ENCODE data around the gene SORBS1. TPM values are rescaled to one million over a fixed set of nuclear protein-coding genes. Genes with fewer than 3 reads are reported as not detected.

SORBS1 gene
- total and polyA plus RNA-seq, 4 donors, result 33.2 to 71.3 (median 44.1) TPM

GRCh38 chr10:95565336-95565735, 4.2 kb upstream of the SORBS1 start:
- no peak overlapping the region for H3K9ac ChIP-seq (ENCODE audit: low read depth in 1 of 2, low read length in 2 of 2)
- no peaks in the 10 kb centered on the region for H3K27me3 ChIP-seq (ENCODE audit: control insufficient read depth in 4 of 4, insufficient read depth in 4 of 4, low read length in 3 of 4)
- H3K36me3 ChIP-seq (ENCODE audit: control insufficient read depth in 4 of 4, insufficient read depth in 3 of 4, low read depth in 1 of 4, low read length in 3 of 4), result no peaks in the 10 kb centered on the region
- no peak overlapping the region for H3K4me3 ChIP-seq (ENCODE audit: low read depth in 1 of 3, low read length in 3 of 3)
- peaks cover 0 to 8% (median 3%) of the 10 kb centered on the region in 4 donors for H3K4me1 ChIP-seq (ENCODE audit: control insufficient read depth in 4 of 4, insufficient read depth in 4 of 4, low read length in 3 of 4)
- TF ChIP-seq RXRA (IDR thresholded peaks at IDR 0.05) (peak in 1 of 2 donors; percentile 10), MAX (IDR thresholded peaks at IDR 0.05) (no peak)
- DNase-seq (ENCODE audit: low spot score), result no peak
- H3K9me3 ChIP-seq (ENCODE audit: control insufficient read depth in 4 of 4, low read length in 3 of 4), result no peaks in the 10 kb centered on the region
- peak overlapping the region in 1 of 2 donors; percentile 12 for H3K27ac ChIP-seq (ENCODE audit: low read depth in 1 of 2, low read length in 2 of 2)
- 84% methylated on average over 7 of the region's 7 CpGs for WGBS

GRCh38 chr10:95564291-95564690, 3.1 kb upstream of the SORBS1 start:
- WGBS, result 96% methylated on average over 7 of the region's 7 CpGs
- Histone ChIP-seq H3K4me1 (ENCODE audit: control insufficient read depth in 4 of 4, insufficient read depth in 4 of 4, low read length in 3 of 4) (peaks cover 0 to 16% (median 11%) of the 10 kb centered on the region in 4 donors), H3K27ac (ENCODE audit: low read depth in 1 of 2, low read length in 2 of 2) (no peak overlapping the region)

More at GRCh38 chr10:95564291-95564690, 3.1 kb upstream of the SORBS1 start:
- no peak for DNase-seq (ENCODE audit: low spot score)
- no peaks in the 10 kb centered on the region for H3K36me3 ChIP-seq (ENCODE audit: control insufficient read depth in 4 of 4, insufficient read depth in 3 of 4, low read depth in 1 of 4, low read length in 3 of 4)
- H3K4me3 ChIP-seq (ENCODE audit: low read depth in 1 of 3, low read length in 3 of 3), result no peak overlapping the region
- H3K9me3 ChIP-seq (ENCODE audit: control insufficient read depth in 4 of 4, low read length in 3 of 4), result no peaks in the 10 kb centered on the region
- H3K27me3 ChIP-seq (ENCODE audit: control insufficient read depth in 4 of 4, insufficient read depth in 4 of 4, low read length in 3 of 4), result no peaks in the 10 kb centered on the region
- TF ChIP-seq ATF3 (IDR thresholded peaks at IDR 0.05) (no peak), TAF1 (conservative IDR thresholded peaks at IDR 0.05) (no peak), RXRA (IDR thresholded peaks at IDR 0.05) (no peak), MAX (IDR thresholded peaks at IDR 0.05) (no peak), FOXA2 (IDR thresholded peaks at IDR 0.05) (no peak), HNF4G (IDR thresholded peaks at IDR 0.05) (no peak), FOXA1 (IDR thresholded peaks at IDR 0.05) (no peak), REST (IDR thresholded peaks at IDR 0.05) (no peak), YY1 (IDR thresholded peaks at IDR 0.05) (no peak), ZBTB33 (IDR thresholded peaks at IDR 0.05) (no peak), JUND (IDR thresholded peaks at IDR 0.05) (no peak), SP1 (IDR thresholded peaks at IDR 0.05) (no peak), HNF4A (conservative IDR thresholded peaks at IDR 0.05) (no peak), RAD21 (IDR thresholded peaks at IDR 0.05) (no peak), EGR1 (IDR thresholded peaks at IDR 0.05; ENCODE audit: low read depth in 2 of 2) (no peak), CTCF (IDR thresholded peaks at IDR 0.05; ENCODE audit: low read depth, low read length, missing input control) (no peak), GABPA (IDR thresholded peaks at IDR 0.05 in 1 of 2, conservative IDR thresholded peaks at IDR 0.05 in 1 of 2) (no peak)
- H3K9ac ChIP-seq (ENCODE audit: low read depth in 1 of 2, low read length in 2 of 2), result no peak overlapping the region

All from liver (tissue), 9 donors.